ENCODE data around the gene KRTAP10-7.
"Not testable (repeated sequence)": the region's sequence is repeated elsewhere in the genome, so short reads cannot be mapped to it uniquely, and the experiment has no call there.

KRTAP10-7 gene

DNA sequence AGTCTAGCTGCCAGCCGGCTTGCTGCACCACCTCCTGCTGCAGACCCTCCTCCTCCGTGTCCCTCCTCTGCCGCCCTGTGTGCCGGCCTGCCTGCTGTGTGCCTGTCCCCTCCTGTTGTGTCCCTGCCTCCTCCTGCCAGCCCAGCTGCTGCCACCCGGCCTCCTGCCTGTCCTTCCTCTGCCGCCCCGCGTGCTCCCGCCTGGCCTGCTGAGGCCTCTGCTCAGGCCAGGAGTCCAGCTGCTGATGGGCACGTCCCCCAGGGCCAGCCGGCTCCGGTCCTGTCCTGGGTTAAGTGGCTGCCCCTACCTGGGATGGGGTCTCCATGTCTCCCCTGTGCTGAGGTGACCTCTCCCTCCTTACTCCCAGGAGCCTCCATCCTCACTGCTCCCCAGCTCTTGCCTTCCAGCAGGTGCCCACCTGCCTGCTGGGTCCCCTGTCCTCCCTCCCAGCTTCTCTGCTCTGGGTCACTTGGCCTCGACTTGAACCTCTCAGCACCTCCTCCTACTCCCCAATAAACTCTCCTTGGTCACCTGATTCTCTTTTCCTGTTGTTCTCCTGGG lies 12.4 kb downstream of the KRTAP10-7 start:
- no peak for DNase-seq

DNA sequence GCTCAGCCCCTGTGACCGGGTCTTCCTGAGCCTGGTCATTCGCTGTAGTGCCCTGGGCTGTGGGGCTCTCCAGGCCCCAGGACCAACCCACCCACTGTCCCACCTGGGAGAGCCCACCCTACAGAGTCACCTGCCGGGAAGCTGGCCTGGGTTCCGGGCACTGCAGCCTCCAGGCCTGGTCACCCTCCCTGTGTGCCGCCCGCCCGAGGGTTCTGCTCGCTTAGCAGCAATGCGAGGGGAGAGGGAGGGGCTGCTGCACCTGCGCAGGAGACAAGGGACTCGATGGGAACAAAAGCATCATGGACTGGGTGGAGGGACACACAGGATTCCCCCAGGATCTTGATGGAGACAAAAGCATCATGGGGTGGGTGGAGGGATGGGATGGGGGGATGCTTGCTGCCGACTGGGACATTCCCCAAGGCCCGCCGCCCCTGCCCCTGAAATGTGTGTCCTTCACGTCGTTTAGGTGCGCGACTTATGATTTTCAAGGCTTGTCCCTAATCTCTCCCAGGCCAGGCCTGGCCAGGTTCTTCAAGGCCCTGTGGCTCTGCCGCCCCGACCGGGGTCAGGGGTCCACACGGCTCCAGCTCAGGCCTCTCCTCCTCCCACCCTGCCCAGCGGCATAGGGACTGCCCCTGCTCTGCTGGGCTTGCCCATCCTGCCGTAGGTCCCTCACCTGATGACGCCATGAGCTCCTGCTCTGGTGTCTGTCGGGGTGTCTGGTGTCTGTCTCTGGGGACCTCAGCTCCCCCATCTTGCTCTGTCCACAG lies 13.2 kb downstream of the KRTAP10-7 start:
- DNase-seq = no peak

DNA sequence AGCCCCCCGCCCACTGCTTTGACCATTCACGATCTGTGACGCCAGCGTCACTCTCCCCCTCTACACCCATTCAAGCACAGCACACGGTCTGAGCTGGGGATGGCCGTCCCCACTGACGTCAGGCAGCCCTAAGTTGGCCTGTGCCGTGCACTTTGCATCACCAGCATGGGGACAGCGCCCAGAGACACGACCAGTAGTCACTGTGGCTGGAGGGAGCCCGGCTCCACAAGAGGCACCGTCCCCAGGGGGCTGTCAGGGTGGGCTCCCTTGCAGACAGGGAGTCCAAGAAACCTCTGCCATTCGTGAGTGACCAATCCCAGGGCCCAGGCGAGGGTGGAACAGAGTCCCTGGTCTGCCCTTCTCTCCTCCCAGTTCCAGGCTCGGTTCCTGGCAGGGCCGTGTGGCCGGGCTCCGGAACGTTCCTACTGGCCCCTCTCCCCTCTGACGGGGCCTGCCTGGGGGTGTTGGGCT lies 13.8 kb downstream of the KRTAP10-7 start:
- DNase-seq = no peak

DNA sequence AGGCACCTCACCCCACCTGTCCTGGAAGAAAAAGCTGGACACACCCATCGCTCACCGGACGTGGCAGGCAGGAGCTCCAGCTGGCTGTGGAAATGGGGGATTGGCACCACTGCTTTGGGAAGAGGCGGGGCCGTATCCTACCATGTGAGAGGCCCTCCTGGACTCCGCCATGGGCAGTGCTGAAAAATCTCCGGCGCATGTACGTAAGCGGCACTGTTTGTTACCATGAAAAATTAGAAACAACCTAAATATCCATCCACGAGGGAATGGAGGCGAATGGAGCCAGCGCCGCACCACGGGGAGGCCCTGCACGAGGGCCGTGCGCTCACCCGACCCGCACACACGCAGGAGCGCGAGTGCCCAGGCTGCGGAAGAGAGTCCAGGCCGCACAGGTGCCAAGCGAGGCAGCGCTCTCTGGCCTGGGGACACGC lies 14.6 kb downstream of the KRTAP10-7 start:
- DNase-seq = no peak

DNA sequence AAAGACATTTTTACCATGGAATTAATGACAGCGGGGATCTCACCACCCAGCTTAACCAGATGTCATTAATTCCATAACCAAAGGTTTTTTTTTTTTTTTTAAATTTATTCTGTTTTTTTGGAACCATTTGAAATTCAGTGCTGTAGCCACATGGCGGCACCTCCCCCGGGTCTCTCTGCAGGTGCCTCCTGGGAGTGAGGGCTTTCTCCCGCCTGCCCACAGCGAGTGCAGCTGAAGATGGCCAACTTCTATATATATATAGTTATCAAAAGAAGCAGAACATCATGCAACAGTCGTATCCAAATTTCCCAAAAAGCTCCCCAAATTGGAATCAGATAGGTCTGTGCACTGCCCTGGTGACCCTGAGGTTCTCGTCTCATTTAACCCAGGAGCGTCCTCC lies 15.1 kb downstream of the KRTAP10-7 start:
- DNase-seq = no peak

DNA sequence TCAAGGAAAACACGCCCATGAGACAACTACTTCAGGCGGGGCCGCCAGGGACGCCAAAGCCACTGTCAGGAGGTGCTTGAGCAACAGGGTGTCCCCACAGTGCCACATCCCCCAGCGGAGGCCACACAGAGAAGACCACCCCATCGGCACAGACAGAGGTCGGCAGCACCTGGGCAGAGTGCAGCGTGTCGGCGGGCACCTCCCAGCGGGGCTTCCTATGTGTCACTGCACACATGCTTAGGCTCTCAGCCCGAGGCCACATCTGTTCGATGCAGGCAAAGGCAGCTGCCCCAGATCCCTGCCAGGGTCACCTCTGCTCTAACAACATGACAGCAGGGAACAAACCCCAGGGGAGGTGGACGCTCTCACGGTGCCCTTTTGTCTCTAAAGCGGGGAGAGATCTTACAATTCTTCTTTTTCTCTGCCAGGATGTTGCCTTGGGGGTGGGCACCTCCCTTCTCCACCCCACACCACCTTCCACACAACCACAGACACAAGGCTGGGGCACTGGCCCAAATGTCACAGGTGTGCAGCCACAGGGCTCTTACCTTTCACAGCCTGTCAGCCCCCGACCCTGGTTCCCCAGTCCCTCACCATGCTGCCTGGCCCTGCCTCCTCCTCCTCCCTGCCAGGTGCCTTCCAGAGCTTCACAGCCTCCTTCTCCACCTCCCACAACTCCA lies 15.7 kb downstream of the KRTAP10-7 start:
- DNase-seq = no peak

DNA sequence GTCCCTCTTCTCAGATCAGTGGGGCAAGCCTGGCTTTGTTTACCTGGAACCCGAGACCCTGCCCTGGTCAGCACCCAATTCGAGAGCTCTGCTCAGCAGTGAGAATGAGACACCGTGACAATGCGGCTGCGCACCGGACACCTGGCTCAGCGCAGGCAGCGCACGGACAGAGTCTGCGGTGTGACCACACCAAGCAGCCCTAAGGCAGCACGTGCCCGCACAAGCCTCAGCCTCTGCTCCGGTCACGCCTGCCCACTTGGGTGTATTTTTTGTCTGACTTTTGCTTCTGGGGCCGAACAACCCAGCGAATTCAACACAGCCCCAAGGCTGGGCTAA lies 16.2 kb downstream of the KRTAP10-7 start:
- no peak for DNase-seq

DNA sequence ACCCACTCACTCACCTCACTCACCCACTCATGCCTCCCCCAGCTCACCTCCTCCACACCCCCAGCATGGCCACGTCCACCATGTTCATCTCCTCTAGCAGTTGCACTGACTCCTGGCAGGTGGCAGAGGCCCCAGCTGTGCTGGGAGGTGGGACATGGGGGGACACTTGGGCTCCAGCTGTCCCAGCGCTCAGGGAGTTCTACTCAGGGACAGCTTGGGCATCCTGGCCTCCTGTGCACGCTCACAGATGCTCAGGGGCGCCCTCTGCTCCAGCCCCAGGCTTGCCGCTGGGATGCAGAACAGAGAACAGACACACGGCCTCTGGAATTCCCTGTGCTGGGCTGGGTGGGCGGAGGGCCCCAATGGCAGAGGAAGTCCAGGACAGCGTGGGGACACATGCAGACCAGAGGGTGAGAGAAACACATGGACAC lies 16.7 kb downstream of the KRTAP10-7 start:
- DNase-seq = no peak

DNA sequence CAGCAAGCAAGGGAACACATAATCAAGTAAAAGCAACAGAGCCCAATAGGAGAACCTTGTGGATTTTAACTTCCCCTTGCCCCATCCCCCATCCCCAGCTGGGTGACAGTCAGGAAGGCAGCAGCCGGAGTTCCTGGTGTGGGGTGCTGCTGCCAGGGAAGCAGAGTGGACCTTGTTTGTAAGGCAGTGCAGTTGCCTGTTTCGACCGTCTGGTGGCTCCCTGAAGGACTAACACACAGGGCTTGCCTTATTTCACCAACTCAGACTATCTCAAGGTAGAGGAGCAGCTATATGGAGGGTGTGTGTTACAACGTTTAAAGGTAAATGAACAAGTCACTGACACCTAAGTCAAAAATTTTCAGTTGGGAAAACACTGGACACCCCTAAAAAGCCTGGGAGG lies 18.1 kb downstream of the KRTAP10-7 start:
- no peak for DNase-seq

DNA sequence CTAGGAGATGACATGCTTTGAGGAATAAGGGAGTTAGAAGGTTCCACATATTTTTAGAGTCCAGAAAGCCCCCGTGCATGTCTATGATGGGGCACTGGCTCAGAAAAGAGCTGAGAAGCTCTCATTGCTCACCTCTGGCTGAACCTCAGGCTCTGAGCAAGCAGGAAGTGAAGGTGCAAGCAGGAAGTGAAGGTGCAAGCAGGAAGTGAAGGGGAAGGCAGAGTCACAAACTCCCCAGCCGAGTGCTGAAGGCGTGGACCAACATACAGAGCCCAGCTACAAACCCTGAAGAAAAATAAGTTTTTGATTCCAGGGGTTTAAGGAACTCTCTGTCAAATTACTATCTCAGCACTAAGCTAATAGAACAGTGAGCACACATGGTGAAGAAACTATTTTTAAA lies 18.5 kb downstream of the KRTAP10-7 start:
- no peak for DNase-seq

DNA sequence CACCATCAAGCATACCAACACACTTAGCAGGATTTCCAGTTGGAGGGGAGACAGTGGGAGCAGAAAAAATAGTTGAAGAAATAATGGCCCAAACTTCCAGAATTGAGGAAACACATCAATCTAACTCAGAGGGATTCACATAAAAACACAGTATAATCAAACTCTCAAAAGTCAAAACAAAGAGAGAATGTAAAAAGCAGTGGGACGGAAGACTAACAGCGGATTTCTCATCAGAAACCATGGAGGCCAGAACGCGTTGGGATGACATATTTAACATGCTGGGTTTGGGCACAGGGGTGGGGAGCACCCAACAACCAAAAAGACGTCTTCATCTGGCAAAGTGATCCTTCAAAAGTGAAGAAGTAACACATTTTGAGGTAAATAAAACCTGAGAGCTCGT lies 19.5 kb downstream of the KRTAP10-7 start:
- no peak for DNase-seq

DNA sequence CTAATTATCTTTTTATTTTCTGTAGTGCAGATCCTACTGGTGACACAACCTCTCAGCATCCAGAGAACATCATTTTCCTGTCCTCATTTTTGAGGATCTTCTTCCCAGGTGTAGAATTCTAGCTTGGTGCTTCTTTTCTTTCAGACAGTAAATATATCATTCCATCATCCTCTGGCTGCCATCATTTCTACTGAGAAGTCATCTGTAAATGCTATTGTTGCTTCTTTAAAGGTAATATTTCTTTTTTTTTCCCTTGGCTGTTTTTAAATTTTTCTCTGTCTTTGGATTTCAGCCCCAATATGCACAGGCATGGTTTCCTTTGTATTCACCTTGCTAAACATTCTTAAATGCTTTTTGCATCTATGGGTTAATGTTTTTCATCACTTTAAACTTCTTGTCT lies 23.2 kb downstream of the KRTAP10-7 start:
- no peak for DNase-seq

DNA sequence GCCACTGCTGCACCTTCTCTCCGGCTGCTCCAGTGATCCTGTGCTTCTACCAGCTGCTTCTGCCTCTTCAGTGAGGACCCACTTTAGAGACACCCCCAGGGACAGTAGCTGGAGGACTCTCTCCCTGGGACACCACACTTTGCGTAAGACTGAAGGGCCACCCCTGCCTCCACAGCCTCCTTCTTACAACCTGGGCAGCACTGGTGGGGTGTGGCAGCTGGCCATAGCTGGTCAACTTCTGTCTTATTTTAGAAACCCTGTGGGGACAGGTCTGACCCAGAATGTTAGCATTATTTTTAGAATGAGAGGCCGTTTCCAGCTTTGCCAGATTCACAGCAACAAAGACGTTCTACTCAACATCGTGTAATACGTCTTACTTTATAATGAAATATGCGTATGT lies 25.4 kb downstream of the KRTAP10-7 start:
- no peak for DNase-seq

DNA sequence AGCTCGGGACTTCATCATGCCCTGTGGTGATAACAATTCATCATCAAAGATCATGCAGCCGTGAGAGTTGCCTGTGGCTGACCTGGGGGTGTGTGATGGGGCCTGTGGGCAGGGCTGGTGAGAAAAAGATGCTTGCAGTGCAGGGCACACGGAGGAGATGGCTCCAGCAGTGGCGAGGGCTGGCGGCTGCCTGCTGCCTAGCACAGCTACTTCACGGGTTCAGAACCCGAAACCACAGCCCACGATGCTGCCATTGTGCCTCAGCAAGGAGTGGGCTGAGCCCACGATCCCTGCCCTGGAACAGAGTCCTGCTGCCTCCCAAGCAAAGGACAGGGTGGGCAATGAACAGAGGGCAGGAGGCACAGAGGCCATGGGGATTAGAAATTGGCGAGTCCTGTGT lies 25.9 kb downstream of the KRTAP10-7 start:
- DNase-seq = no peak

DNA sequence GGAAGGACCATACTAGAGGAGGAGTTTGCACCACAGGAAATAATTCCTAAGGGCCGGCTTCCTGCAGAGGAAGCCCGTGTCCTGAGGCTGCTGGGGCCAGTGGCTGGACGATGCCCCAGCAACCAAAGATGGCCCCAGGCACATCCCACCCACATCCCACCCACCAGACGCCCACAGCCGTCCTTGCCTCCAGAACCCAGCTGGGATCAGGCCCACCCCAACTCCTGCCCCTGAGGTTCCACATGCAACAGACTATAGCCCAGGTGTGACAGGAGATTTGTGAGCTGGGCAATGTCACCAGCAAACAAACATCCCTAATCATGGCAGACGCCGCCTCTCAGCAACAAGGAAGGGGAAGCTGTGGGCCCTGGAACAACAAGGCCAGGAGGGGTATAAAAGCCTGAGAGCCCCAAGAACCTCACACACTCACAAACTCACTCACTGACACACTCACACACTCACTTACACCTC lies 26.3 kb downstream of the KRTAP10-7 start, which contains the start of gene KRTAP10-9:
Gene KRTAP10-9 (plus strand): TSS at position 421 of the 471 bp plus-strand sequence. CDS start 79 bp downstream, outside the sequence.
- DNase-seq = no peak

DNA sequence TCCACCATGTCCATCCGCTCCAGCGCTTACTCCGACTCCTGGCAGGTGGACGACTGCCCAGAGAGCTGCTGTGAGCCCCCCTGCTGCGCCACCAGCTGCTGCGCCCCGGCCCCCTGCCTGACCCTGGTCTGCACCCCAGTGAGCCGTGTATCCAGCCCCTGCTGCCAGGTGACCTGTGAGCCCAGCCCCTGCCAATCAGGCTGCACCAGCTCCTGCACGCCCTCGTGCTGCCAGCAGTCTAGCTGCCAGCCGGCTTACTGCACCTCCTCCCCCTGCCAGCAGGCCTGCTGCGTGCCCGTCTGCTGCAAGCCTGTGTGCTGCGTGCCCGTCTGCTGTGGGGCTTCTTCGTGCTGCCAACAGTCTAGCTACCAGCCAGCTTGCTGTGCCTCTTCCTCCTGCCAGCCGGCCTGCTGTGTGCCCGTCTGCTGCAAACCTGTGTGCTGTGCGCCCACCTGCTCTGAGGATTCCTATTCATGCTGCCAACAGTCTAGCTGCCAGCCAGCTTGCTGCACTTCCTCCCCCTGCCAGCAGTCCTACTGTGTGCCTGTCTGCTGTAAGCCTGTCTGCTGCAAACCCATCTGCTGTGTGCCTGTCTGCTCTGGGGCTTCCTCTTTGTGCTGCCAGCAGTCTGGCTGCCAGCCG lies 26.9 kb downstream of the KRTAP10-7 start:
- DNase-seq = not testable (repeated sequence)

DNA sequence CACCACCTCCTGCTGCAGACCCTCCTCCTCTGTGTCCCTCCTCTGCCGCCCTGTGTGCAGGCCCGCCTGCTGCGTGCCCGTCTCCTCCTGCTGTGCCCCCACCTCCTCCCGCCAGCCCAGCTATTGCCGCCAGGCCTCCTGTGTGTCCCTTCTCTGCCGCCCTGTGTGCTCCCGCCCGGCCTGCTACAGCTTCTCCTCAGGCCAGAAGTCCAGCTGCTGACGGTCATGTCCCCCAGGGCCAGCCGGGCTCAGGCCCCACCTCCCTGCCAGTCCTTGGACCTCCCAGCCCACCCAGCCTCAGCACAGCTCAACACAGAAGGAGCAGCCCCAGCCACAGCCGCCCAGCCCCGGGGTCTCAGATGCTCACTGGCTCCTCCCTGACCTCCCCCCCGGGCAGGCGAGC lies 27.4 kb downstream of the KRTAP10-7 start:
- not testable (repeated sequence) for DNase-seq

DNA sequence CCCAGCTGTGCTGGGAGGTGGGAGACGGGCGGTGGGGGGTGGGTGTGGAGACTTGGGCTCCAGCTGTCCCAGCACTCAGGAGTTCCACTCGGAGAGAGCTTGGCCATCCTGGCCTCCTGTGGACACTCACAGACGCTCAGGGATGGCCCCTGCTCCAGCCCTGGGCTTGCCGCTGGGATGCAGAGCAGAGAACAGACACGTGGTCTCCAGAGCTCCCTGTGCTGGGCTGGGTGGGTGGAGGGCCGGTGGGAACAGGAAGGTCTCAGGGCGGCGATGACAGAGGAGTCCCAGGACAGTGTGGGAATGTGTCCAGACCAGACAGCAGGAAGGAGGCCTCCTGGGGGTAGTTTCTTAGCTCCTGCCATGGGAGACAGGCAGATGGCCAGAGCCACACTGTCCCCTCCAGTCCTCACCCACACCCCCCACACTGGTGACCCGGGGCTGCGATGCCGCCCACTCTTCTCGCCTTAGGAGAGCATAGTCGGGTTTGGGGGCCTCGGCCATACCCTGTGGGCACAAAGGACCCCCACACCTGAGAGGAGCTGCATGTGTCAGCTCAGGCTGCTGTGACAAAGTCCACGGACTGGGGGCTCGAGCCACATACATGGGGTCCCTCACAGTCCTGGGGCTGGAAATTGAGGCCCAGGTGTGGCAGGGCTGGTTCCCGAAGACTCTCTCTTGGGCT lies 28.5 kb downstream of the KRTAP10-7 start:
- DNase-seq = no peak

DNA sequence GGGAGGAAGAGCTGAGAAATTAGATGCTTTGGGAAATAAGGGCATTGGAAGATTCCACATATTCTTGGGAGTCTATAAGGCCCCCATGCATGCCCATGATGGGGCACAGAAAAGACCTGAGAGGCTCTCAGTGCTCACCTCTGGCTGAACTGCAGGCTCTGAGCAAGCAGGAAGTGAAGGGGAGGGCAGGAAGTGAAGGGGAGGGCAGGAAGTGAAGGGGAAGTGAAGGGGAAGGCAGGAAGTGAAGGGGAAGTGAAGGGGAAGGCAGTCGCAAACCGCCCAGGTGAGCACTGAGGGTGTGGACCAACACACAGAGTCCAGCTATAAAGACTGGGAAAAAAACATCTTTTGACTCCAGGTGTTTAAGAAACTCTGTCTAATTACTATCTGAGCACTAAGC lies 30.0 kb downstream of the KRTAP10-7 start:
- DNase-seq = no peak

DNA sequence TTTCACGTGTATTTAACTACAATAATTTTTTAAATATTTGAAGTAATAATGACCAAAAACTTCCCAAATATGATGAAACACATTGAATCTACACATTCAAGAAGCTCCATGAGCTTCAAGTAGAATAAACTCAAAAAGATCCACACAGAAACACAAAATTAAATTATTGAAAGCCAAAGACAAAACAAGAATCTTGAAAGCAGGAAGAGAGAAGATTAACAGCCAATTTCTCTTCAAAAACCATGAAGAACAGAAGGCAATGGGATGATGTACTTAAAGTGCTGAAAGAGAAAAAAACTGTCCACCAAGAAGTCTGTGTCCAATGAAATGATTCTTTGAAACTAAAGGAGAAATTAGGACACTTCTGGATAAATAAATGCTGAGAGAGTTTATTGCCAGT lies 31.7 kb downstream of the KRTAP10-7 start:
- DNase-seq = no peak

DNA sequence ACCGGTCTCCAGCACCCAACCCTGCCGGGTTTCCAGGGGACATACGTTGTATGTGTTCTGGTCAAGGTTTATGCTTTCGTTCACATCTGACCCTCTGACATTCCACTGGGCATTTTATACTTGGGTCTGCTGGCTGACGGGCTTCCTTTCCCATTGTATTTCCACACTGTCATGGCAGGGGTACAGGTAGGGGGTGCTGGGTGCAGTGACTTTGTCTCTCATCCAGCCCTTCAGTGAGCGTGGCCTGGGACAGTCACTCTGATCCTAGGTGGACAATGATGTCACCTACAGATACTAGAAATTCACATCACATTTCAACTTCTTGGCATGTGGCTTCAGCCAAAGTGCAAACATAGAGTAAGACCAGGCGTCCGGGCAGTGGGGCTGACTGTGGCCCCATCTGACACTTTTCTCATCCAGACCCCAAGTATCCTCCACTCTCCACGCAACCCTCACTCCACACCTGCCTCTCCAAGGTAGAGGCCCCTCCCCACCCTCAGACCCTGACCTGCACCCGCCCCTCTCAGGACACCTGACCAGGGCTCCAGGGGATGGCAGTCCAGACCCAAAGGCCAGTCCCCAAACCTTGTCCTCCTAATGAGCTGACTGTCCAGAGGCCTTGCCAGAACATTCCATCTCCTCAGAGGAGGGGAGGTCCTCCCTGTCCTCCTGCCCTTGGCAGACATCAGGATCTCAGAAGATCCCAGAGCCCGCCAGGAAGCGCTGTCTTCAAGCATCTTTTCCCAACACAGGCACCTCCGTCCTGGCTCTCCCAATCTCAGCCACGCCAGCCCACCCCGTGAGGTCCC lies 36.0 kb downstream of the KRTAP10-7 start:
- DNase-seq = no peak

All from cortex of kidney (tissue), 1 donor.